ENCODE measurements around the gene AGAP1. TPM values are rescaled to one million over a fixed set of nuclear protein-coding genes. Genes with fewer than 3 reads are reported as not detected.

AGAP1 gene
- total RNA-seq, 4 donors from 2014 or later, result 33.7 to 55.2 (median 37.5) TPM

DNA sequence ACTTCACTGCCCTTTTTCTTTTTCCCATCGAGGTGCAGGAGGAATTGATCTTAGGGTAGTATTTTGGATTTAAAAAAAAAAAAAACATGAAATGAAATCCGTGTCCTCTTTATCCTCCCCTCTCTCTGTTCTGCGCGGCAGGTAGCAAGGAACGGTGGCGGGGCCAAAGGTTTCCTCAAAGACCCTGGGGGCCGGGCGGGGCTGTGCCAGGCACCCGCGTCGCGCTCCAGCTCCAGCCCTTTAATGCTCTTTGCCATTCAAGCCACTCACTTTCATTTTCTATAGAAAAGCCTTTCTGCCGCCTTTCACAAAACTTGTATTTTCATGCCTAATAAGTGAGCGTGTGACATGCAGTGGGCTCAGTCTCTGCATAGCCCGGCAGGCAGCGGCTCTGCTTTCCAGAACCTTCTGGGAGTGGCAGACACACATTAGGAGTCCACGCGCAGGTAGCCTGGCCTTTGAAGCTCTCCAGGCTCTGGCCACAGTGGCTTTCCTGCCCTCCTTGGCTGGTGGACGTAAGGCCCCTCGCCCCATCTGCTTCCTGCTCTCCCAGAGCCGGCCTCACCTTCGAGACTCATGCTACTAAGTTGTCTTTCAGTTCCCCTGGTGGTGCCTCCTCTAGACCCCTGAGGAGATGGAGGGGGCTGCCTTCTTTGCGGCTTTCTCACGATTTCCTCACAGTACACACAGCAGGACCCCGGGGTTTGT lies 41.7 kb downstream of the AGAP1 start:
- H3K4me3 ChIP-seq, result no peak overlapping the region
- WGBS, 2 donors (ENCODE audit: low coverage in 1 of 2), result 67 to 93% methylated on average over 1 to 16 of the region's 25 CpGs

DNA sequence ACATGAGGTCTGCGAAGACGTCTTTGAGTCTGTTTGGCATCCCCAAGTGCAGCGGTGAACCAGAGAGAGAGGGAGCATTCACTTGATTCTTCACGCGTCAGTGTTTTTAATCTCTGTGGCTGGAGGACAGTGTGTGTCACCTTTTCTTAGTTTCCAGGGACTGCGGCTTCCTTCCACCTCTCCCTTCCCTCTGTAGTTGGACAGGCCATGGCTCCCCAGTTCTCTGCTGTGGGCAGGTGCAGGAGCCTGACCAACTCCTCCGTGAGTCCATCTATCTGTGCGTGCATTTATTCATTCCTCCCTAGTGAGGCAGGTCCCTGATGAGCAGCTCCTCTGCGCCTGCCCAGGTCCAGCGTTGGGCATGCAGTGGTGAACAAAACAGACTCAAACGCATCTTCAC lies 42.9 kb downstream of the AGAP1 start:
- Histone ChIP-seq H3K4me3 (no peak overlapping the region), H3K4me1 (peaks cover 0 to 52% (median 0%) of the 10 kb centered on the region in 3 donors), H3K27me3 (no peaks in the 10 kb centered on the region), H3K9me3 (no peaks in the 10 kb centered on the region), H3K27ac (no peak overlapping the region), H3K36me3 (no peaks in the 10 kb centered on the region)
- no peak for TF ChIP-seq EP300 (IDR thresholded peaks at IDR 0.05)
- no peak for TF ChIP-seq POLR2A (IDR thresholded peaks at IDR 0.05)
- TF ChIP-seq POLR2AphosphoS5 (IDR thresholded peaks at IDR 0.05), result no peak
- TF ChIP-seq, protein P1, sequence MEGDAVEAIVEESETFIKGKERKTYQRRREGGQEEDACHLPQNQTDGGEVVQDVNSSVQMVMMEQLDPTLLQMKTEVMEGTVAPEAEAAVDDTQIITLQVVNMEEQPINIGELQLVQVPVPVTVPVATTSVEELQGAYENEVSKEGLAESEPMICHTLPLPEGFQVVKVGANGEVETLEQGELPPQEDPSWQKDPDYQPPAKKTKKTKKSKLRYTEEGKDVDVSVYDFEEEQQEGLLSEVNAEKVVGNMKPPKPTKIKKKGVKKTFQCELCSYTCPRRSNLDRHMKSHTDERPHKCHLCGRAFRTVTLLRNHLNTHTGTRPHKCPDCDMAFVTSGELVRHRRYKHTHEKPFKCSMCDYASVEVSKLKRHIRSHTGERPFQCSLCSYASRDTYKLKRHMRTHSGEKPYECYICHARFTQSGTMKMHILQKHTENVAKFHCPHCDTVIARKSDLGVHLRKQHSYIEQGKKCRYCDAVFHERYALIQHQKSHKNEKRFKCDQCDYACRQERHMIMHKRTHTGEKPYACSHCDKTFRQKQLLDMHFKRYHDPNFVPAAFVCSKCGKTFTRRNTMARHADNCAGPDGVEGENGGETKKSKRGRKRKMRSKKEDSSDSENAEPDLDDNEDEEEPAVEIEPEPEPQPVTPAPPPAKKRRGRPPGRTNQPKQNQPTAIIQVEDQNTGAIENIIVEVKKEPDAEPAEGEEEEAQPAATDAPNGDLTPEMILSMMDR (IDR thresholded peaks at IDR 0.05), result no peak
- 82 to 97% methylated on average over 6 to 7 of the region's 11 CpGs for WGBS, 2 donors (ENCODE audit: low coverage in 1 of 2)
- ATAC-seq, result no peak

More for the DNA sequence above, 41.7 kb downstream of the AGAP1 start:
- TF ChIP-seq, protein P1 (IDR thresholded peaks at IDR 0.05), result no peak
- TF ChIP-seq POLR2A (IDR thresholded peaks at IDR 0.05) (no peak), POLR2AphosphoS5 (IDR thresholded peaks at IDR 0.05) (no peak), EP300 (IDR thresholded peaks at IDR 0.05) (no peak)
- no peak for ATAC-seq
- peaks cover 0 to under 1% (median 0%) of the 10 kb centered on the region in 3 donors for H3K9me3 ChIP-seq
- no peaks in the 10 kb centered on the region for H3K27me3 ChIP-seq
- peaks cover 0 to 52% (median 0%) of the 10 kb centered on the region in 3 donors for H3K4me1 ChIP-seq
- H3K36me3 ChIP-seq, result no peaks in the 10 kb centered on the region
- H3K27ac ChIP-seq, result no peak overlapping the region

DNA sequence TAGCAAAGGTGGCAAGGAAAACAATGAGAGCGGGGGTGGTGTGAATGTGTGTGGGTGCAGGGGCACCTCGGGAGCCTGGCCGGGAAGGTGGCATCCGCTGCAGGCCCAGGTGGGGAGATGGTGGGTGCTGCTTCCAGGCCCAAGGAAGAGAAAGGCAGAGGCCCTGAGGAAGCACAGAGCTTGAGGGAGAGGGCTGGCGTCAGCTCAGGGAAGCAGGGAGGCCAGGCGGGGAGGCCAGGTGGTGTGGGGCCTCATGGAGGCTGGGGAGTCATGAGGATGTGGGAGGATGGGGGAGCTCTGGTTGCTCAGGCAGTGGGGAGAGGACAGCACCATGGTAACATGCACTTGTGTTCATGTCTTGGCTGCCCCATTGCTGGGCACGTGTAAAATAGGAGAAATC lies 43.3 kb downstream of the AGAP1 start:
- TF ChIP-seq, protein P1 (IDR thresholded peaks at IDR 0.05), result no peak
- no peak for TF ChIP-seq POLR2AphosphoS5 (IDR thresholded peaks at IDR 0.05)
- no peak for TF ChIP-seq EP300 (IDR thresholded peaks at IDR 0.05)
- peaks cover 0 to 52% (median 0%) of the 10 kb centered on the region in 3 donors for H3K4me1 ChIP-seq
- no peaks in the 10 kb centered on the region for H3K9me3 ChIP-seq
- no peaks in the 10 kb centered on the region for H3K27me3 ChIP-seq
- WGBS, 2 donors (ENCODE audit: low coverage in 1 of 2), result 87 to 100% methylated on average over 2 to 3 of the region's 7 CpGs
- H3K4me3 ChIP-seq, result no peak overlapping the region
- no peak for ATAC-seq
- no peak overlapping the region for H3K27ac ChIP-seq
- no peaks in the 10 kb centered on the region for H3K36me3 ChIP-seq

DNA sequence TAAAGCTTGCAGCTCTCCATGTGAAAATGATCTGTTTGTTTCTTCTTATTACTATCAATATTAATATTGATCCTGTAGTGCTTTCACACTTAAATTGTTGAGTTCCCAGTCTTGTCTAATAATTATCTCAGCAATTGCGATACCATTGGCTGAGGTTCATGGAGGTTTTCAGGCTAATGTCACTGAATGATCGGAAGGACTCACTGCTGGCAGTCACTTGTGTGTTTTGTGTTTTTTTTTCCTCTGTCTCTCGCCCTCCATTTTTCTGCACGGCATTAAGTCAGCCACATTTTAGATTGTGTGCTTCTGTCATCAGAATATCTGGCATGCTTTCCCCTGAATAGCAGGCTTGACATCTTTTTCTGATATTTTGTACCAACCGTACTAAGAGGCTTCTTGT lies 43.7 kb downstream of the AGAP1 start:
- no peak for ATAC-seq
- no peak overlapping the region for H3K4me3 ChIP-seq
- H3K27ac ChIP-seq, result no peak overlapping the region
- no peaks in the 10 kb centered on the region for H3K27me3 ChIP-seq
- peaks cover 0 to 51% (median 0%) of the 10 kb centered on the region in 3 donors for H3K4me1 ChIP-seq
- no peaks in the 10 kb centered on the region for H3K9me3 ChIP-seq
- H3K36me3 ChIP-seq, result no peaks in the 10 kb centered on the region
- 71 to 76% methylated on average over 3 to 5 of the region's 5 CpGs for WGBS, 2 donors (ENCODE audit: low coverage in 1 of 2)
- TF ChIP-seq POLR2AphosphoS5 (IDR thresholded peaks at IDR 0.05), result no peak
- no peak for TF ChIP-seq POLR2A (IDR thresholded peaks at IDR 0.05)
- TF ChIP-seq EP300 (IDR thresholded peaks at IDR 0.05), result no peak

DNA sequence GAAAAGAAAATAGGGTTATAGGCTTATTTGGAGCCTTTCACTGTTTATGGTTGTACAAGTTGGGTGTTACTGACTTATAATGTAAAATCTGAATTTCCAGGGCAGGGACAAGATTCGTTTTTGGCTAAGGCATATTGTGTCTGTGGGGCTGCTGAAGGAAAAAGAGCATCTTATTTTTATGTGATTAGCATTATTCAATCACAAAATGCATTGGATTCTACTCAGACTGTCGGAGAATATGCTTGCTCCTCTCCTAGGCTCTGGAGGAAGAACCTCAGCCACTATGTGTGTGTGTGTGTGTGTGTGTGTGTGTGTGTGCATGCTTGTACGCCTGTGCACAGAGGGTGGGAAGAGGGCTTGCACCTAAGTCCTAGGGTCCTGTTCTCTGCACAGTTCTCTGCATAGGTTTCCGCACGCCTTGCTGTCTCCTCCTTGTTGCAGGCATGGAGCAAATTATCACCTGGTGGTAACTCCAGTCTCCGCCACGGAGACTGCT lies 44.3 kb downstream of the AGAP1 start:
- H3K27ac ChIP-seq, result no peak overlapping the region
- H3K4me1 ChIP-seq, result peaks cover 0 to 45% (median 0%) of the 10 kb centered on the region in 3 donors
- TF ChIP-seq POLR2AphosphoS5 (IDR thresholded peaks at IDR 0.05) (no peak), POLR2A (IDR thresholded peaks at IDR 0.05) (no peak), EP300 (IDR thresholded peaks at IDR 0.05) (no peak)
- TF ChIP-seq, protein P1 (IDR thresholded peaks at IDR 0.05), result no peak
- no peaks in the 10 kb centered on the region for H3K9me3 ChIP-seq
- no peaks in the 10 kb centered on the region for H3K36me3 ChIP-seq
- WGBS, 2 donors (ENCODE audit: low coverage in 1 of 2), result 76 to 86% methylated on average over 1 to 6 of the region's 7 CpGs
- no peak for ATAC-seq
- no peak overlapping the region for H3K4me3 ChIP-seq
- no peaks in the 10 kb centered on the region for H3K27me3 ChIP-seq
